DOHH2 (cell line): ENCODE measurements around the gene CDH26.

Source experiments
- H3F3A ChIP-seq: fragments of 200-600 bp; sonication (generic), shearing (Covaris generic); 2 replicates; pipeline ENCODE4 v1.6.0; 2016; ENCODE audit warnings: antibody characterized with exemption, mild to moderate bottlenecking; ENCODE audit not compliant: control insufficient read depth, insufficient read depth
- H3K27ac ChIP-seq: fragments of 200-600 bp; sonication (generic); 2 replicates; pipeline ENCODE4 v1.5.1; 2014; ENCODE audit warnings: low read depth, mild to moderate bottlenecking, low read length, moderate library complexity
- H3K27me3 ChIP-seq: fragments of 200-600 bp; sonication (generic); 2 replicates; pipeline ENCODE4 v1.6.1; 2014; ENCODE audit warnings: mild to moderate bottlenecking, low read length, mixed read lengths; ENCODE audit not compliant: control insufficient read depth
- H3K36me3 ChIP-seq: fragments of 200-600 bp; sonication (generic); 2 replicates; pipeline ENCODE4 v1.6.1; 2014; ENCODE audit warnings: mild to moderate bottlenecking, low read length, moderate library complexity, mixed read lengths; ENCODE audit not compliant: control insufficient read depth
- H3K4me1 ChIP-seq: fragments of 200-600 bp; sonication (generic); 2 replicates; pipeline ENCODE4 v1.6.1; 2014; ENCODE audit warnings: mild to moderate bottlenecking, low read length, mixed read lengths; ENCODE audit not compliant: control insufficient read depth
- H3K4me2 ChIP-seq: fragments of 200-600 bp; sonication (generic); 2 replicates; pipeline ENCODE4 v1.6.0; 2014; ENCODE audit warnings: mild to moderate bottlenecking, low read length, moderate library complexity
- H3K4me3 ChIP-seq: fragments of 200-600 bp; sonication (generic); 2 replicates; pipeline ENCODE4 v1.5.1; 2014; ENCODE audit warnings: mild to moderate bottlenecking, low read length, mixed read lengths
- H3K79me2 ChIP-seq: fragments of 200-600 bp; sonication (generic); 2 replicates; pipeline ENCODE4 v1.6.1; 2014; ENCODE audit warnings: mild to moderate bottlenecking, low read length, mixed read lengths; ENCODE audit not compliant: control insufficient read depth
- H3K9me2 ChIP-seq: fragments of 200-600 bp; sonication (generic); replicated peaks from 2 replicates; pipeline ENCODE4 v1.6.1; 2014; ENCODE audit warnings: mild to moderate bottlenecking, low read length, mixed read lengths; ENCODE audit not compliant: control insufficient read depth
- H3K9me3 ChIP-seq: fragments of 200-600 bp; sonication (generic); 2 replicates; pipeline ENCODE4 v1.6.1; 2014; ENCODE audit warnings: antibody characterized with exemption, low read length, mixed read lengths; ENCODE audit not compliant: control insufficient read depth, insufficient read depth
- H4K20me1 ChIP-seq: fragments of 200-600 bp; sonication (generic); 2 replicates; pipeline ENCODE4 v1.6.0; 2014; ENCODE audit warnings: low read depth, mild to moderate bottlenecking, antibody characterized with exemption, low read length, moderate library complexity; ENCODE audit not compliant: control insufficient read depth, insufficient read depth
- EZH2phosphoT487 ChIP-seq: fragments of 200-600 bp; sonication (generic); IDR thresholded peaks from 2 replicates; pipeline ENCODE4 v1.6.1; 2017; ENCODE audit warnings: borderline replicate concordance, mild to moderate bottlenecking, antibody characterized with exemption, low read length, moderate library complexity, mixed read lengths
- TF ChIP-seq, protein P1 (sequence below): fragments of 200-600 bp; sonication (generic); IDR thresholded peaks from one replicate; pipeline ENCODE4 v1.5.1; 2014; ENCODE audit warnings: antibody characterized with exemption, mild to moderate bottlenecking, low read depth, low read length; ENCODE audit not compliant: poor library complexity, severe bottlenecking

Gene CDH26

GRCh38 chr20:60000271-60001042 lies 42.2 kb downstream of the CDH26 start:
- no peak overlapping the region for H3K27ac ChIP-seq
- no peak overlapping the region for H3K4me2 ChIP-seq
- TF ChIP-seq, protein P1, sequence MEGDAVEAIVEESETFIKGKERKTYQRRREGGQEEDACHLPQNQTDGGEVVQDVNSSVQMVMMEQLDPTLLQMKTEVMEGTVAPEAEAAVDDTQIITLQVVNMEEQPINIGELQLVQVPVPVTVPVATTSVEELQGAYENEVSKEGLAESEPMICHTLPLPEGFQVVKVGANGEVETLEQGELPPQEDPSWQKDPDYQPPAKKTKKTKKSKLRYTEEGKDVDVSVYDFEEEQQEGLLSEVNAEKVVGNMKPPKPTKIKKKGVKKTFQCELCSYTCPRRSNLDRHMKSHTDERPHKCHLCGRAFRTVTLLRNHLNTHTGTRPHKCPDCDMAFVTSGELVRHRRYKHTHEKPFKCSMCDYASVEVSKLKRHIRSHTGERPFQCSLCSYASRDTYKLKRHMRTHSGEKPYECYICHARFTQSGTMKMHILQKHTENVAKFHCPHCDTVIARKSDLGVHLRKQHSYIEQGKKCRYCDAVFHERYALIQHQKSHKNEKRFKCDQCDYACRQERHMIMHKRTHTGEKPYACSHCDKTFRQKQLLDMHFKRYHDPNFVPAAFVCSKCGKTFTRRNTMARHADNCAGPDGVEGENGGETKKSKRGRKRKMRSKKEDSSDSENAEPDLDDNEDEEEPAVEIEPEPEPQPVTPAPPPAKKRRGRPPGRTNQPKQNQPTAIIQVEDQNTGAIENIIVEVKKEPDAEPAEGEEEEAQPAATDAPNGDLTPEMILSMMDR, result no peak
- TF ChIP-seq EZH2phosphoT487, result no peak

DNA sequence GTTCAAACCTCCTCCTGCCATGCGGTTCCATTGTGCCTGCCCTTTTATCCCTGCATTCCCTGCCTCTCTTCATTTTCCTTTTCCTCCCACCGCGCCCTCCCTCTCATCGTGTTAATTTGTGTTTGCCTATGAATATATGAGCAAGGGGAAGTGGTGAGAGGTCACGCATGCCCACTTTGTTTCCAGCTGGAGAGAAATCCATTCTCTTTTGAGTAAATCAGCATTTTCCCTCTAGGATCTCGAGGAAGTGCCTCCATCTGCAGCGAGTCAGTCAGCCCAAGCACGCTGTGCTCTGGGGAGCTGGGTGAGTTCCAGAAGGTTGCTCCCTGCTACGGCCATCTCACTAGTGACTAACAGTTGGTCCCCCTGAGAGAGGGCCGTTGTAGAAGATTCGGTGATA lies 42.9 kb downstream of the CDH26 start:
- no peak overlapping the region for H3K4me2 ChIP-seq
- no peak overlapping the region for H3K4me3 ChIP-seq
- no peaks in the 10 kb centered on the region for H4K20me1 ChIP-seq
- H3K27ac ChIP-seq, result no peak overlapping the region
- no peaks in the 10 kb centered on the region for H3K9me3 ChIP-seq
- no peaks in the 10 kb centered on the region for H3F3A ChIP-seq
- H3K9me2 ChIP-seq, result no peaks in the 10 kb centered on the region
- no peaks in the 10 kb centered on the region for H3K4me1 ChIP-seq
- no peak for TF ChIP-seq EZH2phosphoT487
- TF ChIP-seq, protein P1, result no peak
- no peaks in the 10 kb centered on the region for H3K27me3 ChIP-seq
- no peaks in the 10 kb centered on the region for H3K36me3 ChIP-seq
- H3K79me2 ChIP-seq, result no peaks in the 10 kb centered on the region

More at GRCh38 chr20:60000271-60001042, 42.2 kb downstream of the CDH26 start:
- no peaks in the 10 kb centered on the region for H3K4me1 ChIP-seq
- H4K20me1 ChIP-seq, result no peaks in the 10 kb centered on the region
- no peaks in the 10 kb centered on the region for H3K79me2 ChIP-seq
- no peaks in the 10 kb centered on the region for H3K36me3 ChIP-seq
- H3F3A ChIP-seq, result no peaks in the 10 kb centered on the region
- no peaks in the 10 kb centered on the region for H3K9me2 ChIP-seq
- no peaks in the 10 kb centered on the region for H3K9me3 ChIP-seq
- H3K27me3 ChIP-seq, result no peaks in the 10 kb centered on the region
- no peak overlapping the region for H3K4me3 ChIP-seq

- Histone ChIP-seq H3K9me3 (no peaks in the 10 kb centered on the region), H3K27me3 (no peaks in the 10 kb centered on the region), H3K4me3 (no peak overlapping the region), H3F3A (no peaks in the 10 kb centered on the region), H4K20me1 (no peaks in the 10 kb centered on the region), H3K36me3 (no peaks in the 10 kb centered on the region), H3K4me2 (no peak overlapping the region), H3K4me1 (no peaks in the 10 kb centered on the region), H3K79me2 (no peaks in the 10 kb centered on the region), H3K27ac (no peak overlapping the region), H3K9me2 (no peaks in the 10 kb centered on the region)
- no peak for TF ChIP-seq EZH2phosphoT487
- TF ChIP-seq, protein P1, result no peak
Measured at GRCh38 chr20:60003776-60004175, 45.6 kb downstream of the CDH26 start.
